Stomach (tissue), 4 donors: ENCODE data around the gene DAB1.

Experiments
- CTCF ChIP-seq, 7 experiments: fragments of 450-650 bp in 4 of 7; fragments of 200-600 bp in 3 of 7; sonication (generic) in 3 of 7; IDR thresholded peaks; one replicate each; pipeline ENCODE4 v1.5.1; 2016 to 2019; ENCODE audit warnings: antibody characterized with exemption in 7 of 7, control low read depth in 2 of 7, mild to moderate bottlenecking in 1 of 7
- EP300 ChIP-seq: sonication (generic); formaldehyde crosslinking; IDR thresholded peaks from one replicate; pipeline ENCODE4 v1.6.1; 2017; ENCODE audit warnings: antibody characterized with exemption
- POLR2AphosphoS5 ChIP-seq, 3 donors: sonication (generic); formaldehyde crosslinking; IDR thresholded peaks; one replicate each; pipeline ENCODE4 v1.6.1; 2016; ENCODE audit warnings: antibody characterized with exemption in 3 of 3

- TF ChIP-seq CTCF (IDR thresholded peaks at IDR 0.05) (no peak), EP300 (no peak), POLR2AphosphoS5 (IDR thresholded peaks at IDR 0.05) (no peak)
Observed at GRCh38 chr1:57115030-57115614, 308.7 kb downstream of the DAB1 start.
